K562 (cell line): ENCODE data around the gene PSD2. TPM values are rescaled to one million over a fixed set of nuclear protein-coding genes. Genes with fewer than 3 reads are reported as not detected.

Experiments used
- ASH1L ChIP-seq: fragments of 450-650 bp; IDR thresholded peaks from 2 replicates; pipeline ENCODE4 v1.6.1; 2018; ENCODE audit warnings: borderline replicate concordance, mild to moderate bottlenecking, low read depth; ENCODE audit not compliant: partially characterized antibody
- ILK ChIP-seq: fragments of 450-650 bp; IDR thresholded peaks from 2 replicates; pipeline ENCODE4 v1.6.1; 2016; ENCODE audit warnings: missing genetic modification characterization, low read depth, mild to moderate bottlenecking, missing compliant biosample characterization, moderate library complexity, borderline replicate concordance
- NFRKB ChIP-seq: fragments of 450-650 bp; IDR thresholded peaks from 2 replicates; pipeline ENCODE4 v1.6.1; 2016; ENCODE audit warnings: low read depth
- NONO ChIP-seq, 2 experiments: fragments of 200-400 bp in 1 of 2; fragments of 450-650 bp in 1 of 2; formaldehyde crosslinking in 1 of 2; IDR thresholded peaks; 2 replicates each; pipeline ENCODE4 v1.6.1; 2017; ENCODE audit warnings: low read depth in 2 of 2, mild to moderate bottlenecking in 2 of 2, moderate library complexity in 2 of 2, low read length in 1 of 2
- PTTG1 ChIP-seq: fragments of 450-650 bp; IDR thresholded peaks from 2 replicates; pipeline ENCODE4 v1.6.1; 2016; ENCODE audit warnings: low read depth, mild to moderate bottlenecking, missing genetic modification characterization, missing compliant biosample characterization
- REST ChIP-seq, 2 experiments: fragments of 450-650 bp; formaldehyde crosslinking in 1 of 2; IDR thresholded peaks; 2 replicates each; pipeline versions ENCODE4 v1.4.0 to v1.6.1; 2014 to 2020; ENCODE audit warnings: mild to moderate bottlenecking in 2 of 2, borderline replicate concordance in 1 of 2, low read depth in 1 of 2
- TAF9B ChIP-seq: fragments of 450-650 bp; IDR thresholded peaks from 2 replicates; pipeline ENCODE4 v1.6.1; 2018; ENCODE audit warnings: mild to moderate bottlenecking; ENCODE audit not compliant: partially characterized antibody
- ZFP91 ChIP-seq: sonication (generic); formaldehyde crosslinking; IDR thresholded peaks from 2 replicates; pipeline ENCODE4 v1.8.0; 2022; ENCODE audit warnings: mild to moderate bottlenecking, missing genetic modification reagents
- ZKSCAN1 ChIP-seq: fragments of 150-350 bp; IDR thresholded peaks from 2 replicates; pipeline ENCODE4 v1.6.1; 2016; ENCODE audit warnings: low read depth, low read length
- ZNF146 ChIP-seq: IDR thresholded peaks from one replicate; pipeline ENCODE4 v1.6.1; 2018; ENCODE audit warnings: missing compliant biosample characterization; ENCODE audit not compliant: unreplicated experiment
- polyA plus RNA-seq, 8 experiments: library from polyadenylated mRNA; depleted of rRNA in 4 of 8; stranded (reverse) in 5 of 8; unstranded in 3 of 8; fragments of >200 nt; fragmentation: Nextera tagmentation in 2 of 8; fragmentation: Illumina TruSeq in 1 of 8; extraction: Ambion mirVana in 2 of 8; extraction: Trizol in 1 of 8; gene quantifications; 2 replicates each; pipeline versions ENCODE4 v1.2.1 to v1.2.3, GENCODE V29; 2011 to 2014; ENCODE audit warnings: inconsistent platforms in 1 of 8, missing spikeins in 1 of 8
- total RNA-seq, 7 experiments: library from RNA; depleted of rRNA in 6 of 7; stranded (reverse); fragments of >200 nt in 6 of 7; fragmentation: Illumina TruSeq in 2 of 7; extraction: Trizol in 2 of 7; gene quantifications; 2 replicates each; pipeline versions ENCODE4 v1.2.1 to v1.2.3, GENCODE V29; 2011 to 2021; ENCODE audit warnings: low replicate concordance in 1 of 7
- TF ChIP-seq, protein P1 (sequence below), 2 experiments: fragments of 200-800 bp in 1 of 2; sonication (Bioruptor generic) in 1 of 2; sonication (generic) in 1 of 2; formaldehyde crosslinking in 1 of 2; IDR thresholded peaks in 1 of 2; conservative IDR thresholded peaks in 1 of 2; 2 replicates each; pipeline versions ENCODE4 v1.5.0 to v1.6.1; 2016 to 2020; ENCODE audit warnings: missing compliant biosample characterization in 1 of 2, missing genetic modification characterization in 1 of 2, missing genetic modification reagents in 1 of 2
- TF ChIP-seq, protein P2 (sequence below): fragments of 200-400 bp; formaldehyde crosslinking; IDR thresholded peaks from 2 replicates; pipeline ENCODE4 v1.6.1; 2017; ENCODE audit warnings: mild to moderate bottlenecking, low read depth, low read length, moderate library complexity

PSD2 gene
- total and polyA plus RNA-seq, 9 of the 15 experiments (the other 6 are each of a cell fraction or from before 2014, with no cell fraction given): 0.01 to 0.09 (median 0.04) TPM; not detected in 4

GRCh38 chr5:139805545-139805944 lies 9.9 kb downstream of the PSD2 start (continued):
- TF ChIP-seq REST (IDR thresholded peaks at IDR 0.05; ENCODE audit: borderline replicate concordance) (no peak), REST (CRISPR knock-in tag; IDR thresholded peaks at IDR 0.05; ENCODE audit: low read depth) (no peak), PTTG1 (tag) (no peak), ZFP91 (CRISPR knock-in tag) (no peak), ZNF146 (CRISPR knock-in tag) (no peak), ZKSCAN1 (no peak), ASH1L (no peak), NFRKB (no peak), NONO (IDR thresholded peaks at IDR 0.05; ENCODE audit: low read depth in 2 of 2, low read length in 1 of 2) (no peak), TAF9B (no peak), ILK (tag) (no peak)
- TF ChIP-seq, protein P1, sequence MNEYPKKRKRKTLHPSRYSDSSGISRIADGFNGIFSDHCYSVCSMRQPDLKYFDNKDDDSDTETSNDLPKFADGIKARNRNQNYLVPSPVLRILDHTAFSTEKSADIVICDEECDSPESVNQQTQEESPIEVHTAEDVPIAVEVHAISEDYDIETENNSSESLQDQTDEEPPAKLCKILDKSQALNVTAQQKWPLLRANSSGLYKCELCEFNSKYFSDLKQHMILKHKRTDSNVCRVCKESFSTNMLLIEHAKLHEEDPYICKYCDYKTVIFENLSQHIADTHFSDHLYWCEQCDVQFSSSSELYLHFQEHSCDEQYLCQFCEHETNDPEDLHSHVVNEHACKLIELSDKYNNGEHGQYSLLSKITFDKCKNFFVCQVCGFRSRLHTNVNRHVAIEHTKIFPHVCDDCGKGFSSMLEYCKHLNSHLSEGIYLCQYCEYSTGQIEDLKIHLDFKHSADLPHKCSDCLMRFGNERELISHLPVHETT (CRISPR knock-in tag; conservative IDR thresholded peaks at IDR 0.05 in 1 of 2, IDR thresholded peaks at IDR 0.05 in 1 of 2): no peak
- TF ChIP-seq, protein P2, sequence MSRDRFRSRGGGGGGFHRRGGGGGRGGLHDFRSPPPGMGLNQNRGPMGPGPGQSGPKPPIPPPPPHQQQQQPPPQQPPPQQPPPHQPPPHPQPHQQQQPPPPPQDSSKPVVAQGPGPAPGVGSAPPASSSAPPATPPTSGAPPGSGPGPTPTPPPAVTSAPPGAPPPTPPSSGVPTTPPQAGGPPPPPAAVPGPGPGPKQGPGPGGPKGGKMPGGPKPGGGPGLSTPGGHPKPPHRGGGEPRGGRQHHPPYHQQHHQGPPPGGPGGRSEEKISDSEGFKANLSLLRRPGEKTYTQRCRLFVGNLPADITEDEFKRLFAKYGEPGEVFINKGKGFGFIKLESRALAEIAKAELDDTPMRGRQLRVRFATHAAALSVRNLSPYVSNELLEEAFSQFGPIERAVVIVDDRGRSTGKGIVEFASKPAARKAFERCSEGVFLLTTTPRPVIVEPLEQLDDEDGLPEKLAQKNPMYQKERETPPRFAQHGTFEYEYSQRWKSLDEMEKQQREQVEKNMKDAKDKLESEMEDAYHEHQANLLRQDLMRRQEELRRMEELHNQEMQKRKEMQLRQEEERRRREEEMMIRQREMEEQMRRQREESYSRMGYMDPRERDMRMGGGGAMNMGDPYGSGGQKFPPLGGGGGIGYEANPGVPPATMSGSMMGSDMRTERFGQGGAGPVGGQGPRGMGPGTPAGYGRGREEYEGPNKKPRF: no peak
